Astrocyte of the spinal cord (primary cell): Measurements from ENCODE around the gene KYNU.
"Not testable (repeated sequence)": the region's sequence is repeated elsewhere in the genome, so short reads cannot be mapped to it uniquely, and the experiment has no call there.

ENCODE experiments used
- DNase-seq: peaks from one replicate; pipeline ENCODE4 v3.0.0; 2011; ENCODE audit warnings: low read depth, low spot score
- H3K4me3 ChIP-seq: 2 replicates; pipeline ENCODE4 v1.5.1; 2011; ENCODE audit warnings: low read depth, mild to moderate bottlenecking, low read length, moderate library complexity
- CTCF ChIP-seq: IDR thresholded peaks from 2 replicates; pipeline ENCODE4 v1.5.1; 2012; ENCODE audit warnings: low read depth, mild to moderate bottlenecking, low read length, inconsistent platforms
- in situ Hi-C: cut with HindIII; loops from 2 replicates; pipeline ENCODE4 v1.10.0; 2017; ENCODE audit warnings: low sequenced_read_pairs

The KYNU gene

GRCh38 chr2:143068509-143068908 lies 191.0 kb downstream of the KYNU start:
- in situ Hi-C loops, result no loop called here
- H3K4me3 ChIP-seq, result no peak overlapping the region
- TF ChIP-seq CTCF, result no peak

GRCh38 chr2:143070704-143071103 lies 193.2 kb downstream of the KYNU start:
- no peak for TF ChIP-seq CTCF
- DNase-seq, result no peak
- H3K4me3 ChIP-seq, result no peak overlapping the region
- in situ Hi-C loops, result no loop called here

More at GRCh38 chr2:143068509-143068908, 191.0 kb downstream of the KYNU start:
- no peak for DNase-seq

GRCh38 chr2:143071185-143071876 lies 193.9 kb downstream of the KYNU start:
- H3K4me3 ChIP-seq, result no peak overlapping the region
- DNase-seq, result no peak
- in situ Hi-C loops, result no loop called here
- no peak for TF ChIP-seq CTCF

- in situ Hi-C loops, DNase-seq, H3K4me3 ChIP-seq: not testable (repeated sequence)
Measured at GRCh38 chr2:143074913-143075312, 197.4 kb downstream of the KYNU start.

- DNase-seq, result no peak
- in situ Hi-C loops, result no loop called here
- H3K4me3 ChIP-seq, result no peak overlapping the region
- no peak for TF ChIP-seq CTCF
Measured at GRCh38 chr2:143075711-143076110, 198.2 kb downstream of the KYNU start.

- H3K4me3 ChIP-seq, result no peak overlapping the region
- in situ Hi-C loops, result no loop called here
- no peak for DNase-seq
- peak; percentile 4 for TF ChIP-seq CTCF
Measured at GRCh38 chr2:143078104-143078503, 200.6 kb downstream of the KYNU start.

- DNase-seq, result no peak
- no peak overlapping the region for H3K4me3 ChIP-seq
- in situ Hi-C loops, result no loop called here
Measured at GRCh38 chr2:143081616-143082015, 204.2 kb downstream of the KYNU start.

More at GRCh38 chr2:143081616-143082015, 204.2 kb downstream of the KYNU start:
- TF ChIP-seq CTCF, result no peak
